HepG2 (cell line): ENCODE measurements around the gene TMCC1. TPM values are rescaled to one million over a fixed set of nuclear protein-coding genes. Genes with fewer than 3 reads are reported as not detected.

Experiments used
- ATAC-seq: fragments of 200-7000 bp; cut with Tn5 transposase; 3 replicates; pipeline ENCODE4 v1.9.1; 2020; ENCODE audit warnings: mild to moderate bottlenecking, moderate library complexity
- BruUV-seq: library from RNA; stranded (reverse); fragments of 400-500 nt; replicated peaks from 2 replicates; lab custom pipeline; 2021; lab: Mats Ljungman, UMichigan
- CTCF ChIA-PET: fragments of 300-600 bp; formaldehyde crosslinking; extraction: SDS; loops from one replicate; lab custom pipeline; 2021; ENCODE audit warnings: low total read pairs, inconsistent platforms, low intra/inter-chr PET ratio; lab: Yijun Ruan, JAX
- POLR2A ChIA-PET: fragments of 350-600 bp; sonication (Branson Sonifier 250); formaldehyde crosslinking; loops from one replicate; lab custom pipeline; 2020; ENCODE audit warnings: antibody characterized with exemption, inconsistent platforms; lab: Yijun Ruan, JAX
- DNase-seq: peaks from one replicate; pipeline ENCODE4 v3.0.0-alpha.2; 2015; ENCODE audit warnings: low spot score
- FAIRE-seq: peaks from 3 replicates; lab custom pipeline; 2011; peaks lifted over from hg19 to GRCh38; lab: Jason Lieb, UNC
- H2AFZ ChIP-seq: one replicate; pipeline ENCODE4 v1.6.1; 2011; ENCODE audit warnings: low read length, inconsistent platforms
- H3K27ac ChIP-seq: fragments of 300-600 bp; 3 replicates; pipeline ENCODE4 v1.8.0; 2011; ENCODE audit warnings: mixed run types, mild to moderate bottlenecking, mixed read lengths, low read length, inconsistent platforms; ENCODE audit not compliant: insufficient read depth; ENCODE audit errors: extremely low read length
- H3K27me3 ChIP-seq, 2 experiments: fragments of 200-600 bp in 1 of 2; 2 replicates in 1 of 2; 3 replicates in 1 of 2; pipeline versions ENCODE4 v1.6.0 to v1.8.0; 2011; ENCODE audit warnings: low read length in 2 of 2, mild to moderate bottlenecking in 2 of 2, moderate library complexity in 2 of 2, inconsistent platforms in 1 of 2; ENCODE audit not compliant: insufficient read depth in 2 of 2, control insufficient read depth in 1 of 2
- H3K36me3 ChIP-seq, 2 experiments: fragments of 200-600 bp in 1 of 2; replicated peaks in 1 of 2; 2 replicates in 1 of 2; 3 replicates in 1 of 2; pipeline versions ENCODE4 v1.5.1 to v1.8.0; 2011; ENCODE audit warnings: low read length in 2 of 2, inconsistent platforms in 1 of 2; ENCODE audit not compliant: insufficient read depth in 2 of 2, control insufficient read depth in 1 of 2
- H3K4me1 ChIP-seq: 2 replicates; pipeline ENCODE4 v1.5.1; 2012; ENCODE audit warnings: low read length, inconsistent platforms; ENCODE audit not compliant: insufficient read depth
- H3K4me2 ChIP-seq: 2 replicates; pipeline ENCODE4 v1.6.0; 2011; ENCODE audit warnings: low read depth, low read length, inconsistent platforms
- H3K4me3 ChIP-seq, 3 experiments: fragments of 200-600 bp in 1 of 3; sonication (generic), shearing (Covaris generic) in 1 of 3; replicated peaks in 1 of 3; 2 replicates each; pipeline ENCODE4 v1.5.1; 2011 to 2016; ENCODE audit warnings: low read length in 3 of 3, inconsistent platforms in 2 of 3, low read depth in 2 of 3, mild to moderate bottlenecking in 2 of 3, control low read depth in 1 of 3, mixed read lengths in 1 of 3; ENCODE audit not compliant: insufficient read depth in 1 of 3
- H3K79me2 ChIP-seq: one replicate; pipeline ENCODE4 v1.6.1; 2011; ENCODE audit warnings: low read length, inconsistent platforms; ENCODE audit not compliant: insufficient read depth
- H3K9ac ChIP-seq: 2 replicates; pipeline ENCODE4 v1.6.0; 2011; ENCODE audit warnings: mild to moderate bottlenecking, low read depth, low read length, inconsistent platforms; ENCODE audit not compliant: insufficient read depth
- H3K9me3 ChIP-seq: 2 replicates; pipeline ENCODE4 v1.5.1; 2012; ENCODE audit warnings: mild to moderate bottlenecking, low read length
- H4K20me1 ChIP-seq: 2 replicates; pipeline ENCODE4 v1.6.0; 2011; ENCODE audit warnings: inconsistent platforms, mild to moderate bottlenecking, low read length, moderate library complexity; ENCODE audit not compliant: insufficient read depth
- CEBPB ChIP-seq: IDR thresholded peaks from 2 replicates; pipeline ENCODE4 v1.6.1; 2011; ENCODE audit warnings: low read depth, low read length, improper control_type of control experiment, borderline replicate concordance
- TRIM24 ChIP-seq: sonication (generic); formaldehyde crosslinking; IDR thresholded peaks from 2 replicates; pipeline ENCODE4 v1.8.0; 2022; ENCODE audit warnings: mild to moderate bottlenecking, missing genetic modification reagents
- ZBTB3 ChIP-seq: sonication (generic); formaldehyde crosslinking; IDR thresholded peaks from 2 replicates; pipeline ENCODE4 v1.4.0; 2020; ENCODE audit warnings: low read depth, mild to moderate bottlenecking, moderate library complexity, missing genetic modification reagents, borderline replicate concordance
- WGBS: methylation state at CpG from one replicate; pipeline ENCODE4 v1.1.6; 2017; ENCODE audit warnings: low lambda C conversion rate; 5-methylcytosine and 5-hydroxymethylcytosine counted together
- in situ Hi-C: cut with HindIII; loops from 2 replicates; pipeline ENCODE4 v1.10.0; 2017; ENCODE audit warnings: low pct_unique_long_range_greater_than_20kb; ENCODE audit not compliant: extremely low pct_ligation_motif_present
- intact Hi-C: fragments of 100-400 bp; cut with micrococcal nuclease; formaldehyde crosslinking; loops from one replicate; pipeline ENCODE4 v1.10.0; 2022; ENCODE audit not compliant: unreplicated experiment
- polyA plus RNA-seq, 8 experiments: library from polyadenylated mRNA; depleted of rRNA in 3 of 8; stranded (reverse) in 7 of 8; unstranded in 1 of 8; fragments of >200 nt; fragmentation: Illumina TruSeq in 4 of 8; extraction: Trizol in 4 of 8; gene quantifications; 2 replicates each; pipeline versions ENCODE4 v1.2.1 to v1.2.3, GENCODE V29; 2011 to 2016; ENCODE audit warnings: low read depth in 4 of 8, missing spikeins in 1 of 8, mixed read lengths in 1 of 8; ENCODE audit not compliant: insufficient read depth in 1 of 8
- total RNA-seq, 5 experiments: library from RNA; depleted of rRNA; stranded (reverse); fragments of >200 nt; fragmentation: Illumina TruSeq; extraction: Trizol; gene quantifications; 2 replicates each; pipeline ENCODE4 v1.2.3, GENCODE V29; 2016; ENCODE audit warnings: low read depth in 1 of 5
- TF ChIP-seq, protein P1 (sequence below): sonication (generic); formaldehyde crosslinking; IDR thresholded peaks from 2 replicates; pipeline ENCODE4 v1.4.0; 2020; ENCODE audit warnings: missing genetic modification reagents, borderline replicate concordance
- TF ChIP-seq, protein P2 (sequence below): sonication (generic); formaldehyde crosslinking; IDR thresholded peaks from 2 replicates; pipeline ENCODE4 v1.5.0; 2020; ENCODE audit warnings: mild to moderate bottlenecking, missing genetic modification reagents

Gene TMCC1
- total and polyA plus RNA-seq, 2 of the 13 experiments (the other 11 are each of a cell fraction or from before 2014, with no cell fraction given), result 12.1 to 264 TPM

DNA sequence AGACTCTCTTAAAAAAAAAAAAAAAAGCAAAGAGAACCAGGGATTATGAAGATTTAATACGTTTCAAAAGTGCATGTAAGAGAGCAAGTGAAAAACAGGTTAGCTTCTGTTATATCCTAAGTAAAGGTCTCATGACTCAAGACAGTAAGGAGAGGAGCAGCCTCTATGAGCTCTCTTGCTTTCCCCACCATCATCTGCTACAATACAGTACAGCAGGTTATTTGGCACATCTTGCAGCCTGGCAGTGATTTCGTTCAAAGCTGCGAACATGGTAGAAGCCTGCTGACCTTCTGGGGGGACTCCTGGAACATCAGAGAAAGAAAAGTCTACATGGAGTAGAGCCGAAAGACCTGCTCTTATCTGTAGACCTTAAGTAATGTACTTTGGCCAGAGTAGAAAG, 157.9 kb downstream of the TMCC1 start (continued):
- TF ChIP-seq, protein P1, sequence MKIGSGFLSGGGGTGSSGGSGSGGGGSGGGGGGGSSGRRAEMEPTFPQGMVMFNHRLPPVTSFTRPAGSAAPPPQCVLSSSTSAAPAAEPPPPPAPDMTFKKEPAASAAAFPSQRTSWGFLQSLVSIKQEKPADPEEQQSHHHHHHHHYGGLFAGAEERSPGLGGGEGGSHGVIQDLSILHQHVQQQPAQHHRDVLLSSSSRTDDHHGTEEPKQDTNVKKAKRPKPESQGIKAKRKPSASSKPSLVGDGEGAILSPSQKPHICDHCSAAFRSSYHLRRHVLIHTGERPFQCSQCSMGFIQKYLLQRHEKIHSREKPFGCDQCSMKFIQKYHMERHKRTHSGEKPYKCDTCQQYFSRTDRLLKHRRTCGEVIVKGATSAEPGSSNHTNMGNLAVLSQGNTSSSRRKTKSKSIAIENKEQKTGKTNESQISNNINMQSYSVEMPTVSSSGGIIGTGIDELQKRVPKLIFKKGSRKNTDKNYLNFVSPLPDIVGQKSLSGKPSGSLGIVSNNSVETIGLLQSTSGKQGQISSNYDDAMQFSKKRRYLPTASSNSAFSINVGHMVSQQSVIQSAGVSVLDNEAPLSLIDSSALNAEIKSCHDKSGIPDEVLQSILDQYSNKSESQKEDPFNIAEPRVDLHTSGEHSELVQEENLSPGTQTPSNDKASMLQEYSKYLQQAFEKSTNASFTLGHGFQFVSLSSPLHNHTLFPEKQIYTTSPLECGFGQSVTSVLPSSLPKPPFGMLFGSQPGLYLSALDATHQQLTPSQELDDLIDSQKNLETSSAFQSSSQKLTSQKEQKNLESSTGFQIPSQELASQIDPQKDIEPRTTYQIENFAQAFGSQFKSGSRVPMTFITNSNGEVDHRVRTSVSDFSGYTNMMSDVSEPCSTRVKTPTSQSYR, result no peak

DNA sequence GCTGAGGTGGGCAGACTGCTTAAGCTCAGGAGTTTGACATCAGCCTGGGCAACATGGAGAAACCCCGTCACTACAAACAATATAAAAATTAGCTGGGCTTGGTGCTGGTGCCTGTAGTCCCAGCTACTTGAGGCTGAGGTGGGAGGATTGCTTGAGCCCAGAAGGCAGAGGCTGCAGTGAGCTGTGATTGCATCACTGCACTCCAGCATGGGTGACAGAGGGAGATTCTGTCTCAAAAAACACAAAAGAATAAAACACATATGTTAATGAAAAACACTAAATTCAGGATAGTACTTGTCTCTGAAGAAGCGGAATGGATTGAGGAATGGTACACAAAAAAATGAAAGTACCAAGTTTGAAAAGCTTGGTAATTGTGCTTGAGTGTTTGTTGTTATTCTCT, 159.1 kb downstream of the TMCC1 start:
- H3K27ac ChIP-seq, result no peak overlapping the region
- TF ChIP-seq CEBPB (peak; percentile 22; the same call in 1 of the 2 replicates), TRIM24 (no peak), ZBTB3 (CRISPR knock-in tag) (no peak)
- TF ChIP-seq, protein P2, sequence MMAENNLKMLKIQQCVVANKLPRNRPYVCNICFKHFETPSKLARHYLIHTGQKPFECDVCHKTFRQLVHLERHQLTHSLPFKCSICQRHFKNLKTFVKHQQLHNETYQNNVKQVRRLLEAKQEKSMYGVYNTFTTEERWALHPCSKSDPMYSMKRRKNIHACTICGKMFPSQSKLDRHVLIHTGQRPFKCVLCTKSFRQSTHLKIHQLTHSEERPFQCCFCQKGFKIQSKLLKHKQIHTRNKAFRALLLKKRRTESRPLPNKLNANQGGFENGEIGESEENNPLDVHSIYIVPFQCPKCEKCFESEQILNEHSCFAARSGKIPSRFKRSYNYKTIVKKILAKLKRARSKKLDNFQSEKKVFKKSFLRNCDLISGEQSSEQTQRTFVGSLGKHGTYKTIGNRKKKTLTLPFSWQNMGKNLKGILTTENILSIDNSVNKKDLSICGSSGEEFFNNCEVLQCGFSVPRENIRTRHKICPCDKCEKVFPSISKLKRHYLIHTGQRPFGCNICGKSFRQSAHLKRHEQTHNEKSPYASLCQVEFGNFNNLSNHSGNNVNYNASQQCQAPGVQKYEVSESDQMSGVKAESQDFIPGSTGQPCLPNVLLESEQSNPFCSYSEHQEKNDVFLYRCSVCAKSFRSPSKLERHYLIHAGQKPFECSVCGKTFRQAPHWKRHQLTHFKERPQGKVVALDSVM (CRISPR knock-in tag), result peak; percentile 25; the same call in 1 of the 2 replicates
- TF ChIP-seq, all 625 proteins: peak for 2
- in situ Hi-C loops (no loop called here), intact Hi-C loops (loop anchor here (5.0 kb wide), 1 partner anchor 42 kb away; no protein-coding TSS in a partner anchor)
- POLR2A ChIA-PET, result interaction anchor here (0.7 kb wide), 1 partner anchor 35 kb away, joined by 3 read pairs; no protein-coding TSS in a partner anchor
- no TSS peak for BruUV-seq
- no peak overlapping the region for H3K4me3 ChIP-seq
- H3K4me1 ChIP-seq, result peaks cover 29% of the 10 kb centered on the region
- no peaks in the 10 kb centered on the region for H3K36me3 ChIP-seq
- no peak overlapping the region for H2AFZ ChIP-seq
- no peaks in the 10 kb centered on the region for H3K9me3 ChIP-seq
- no peak overlapping the region for H3K4me2 ChIP-seq
- no peaks in the 10 kb centered on the region for H3K27me3 ChIP-seq
- H3K79me2 ChIP-seq, result no peaks in the 10 kb centered on the region
- no peak for FAIRE-seq
- CTCF ChIA-PET, result no interaction called here
- H4K20me1 ChIP-seq, result no peaks in the 10 kb centered on the region
- H3K9ac ChIP-seq, result no peak overlapping the region
- ATAC-seq, result no peak
- DNase-seq, result no peak
- WGBS, result 93% methylated on average over 2 of the region's 2 CpGs
